GM12878 (cell line): ENCODE results near the gene IL37. TPM values are rescaled to one million over a fixed set of nuclear protein-coding genes. Genes with fewer than 3 reads are reported as not detected.

Experiments
- ATAC-seq: fragments of 200-7000 bp; cut with Tn5 transposase; 3 replicates; pipeline ENCODE4 v1.9.1; 2020; ENCODE audit warnings: mild to moderate bottlenecking, moderate library complexity
- BruUV-seq: library from RNA; stranded (reverse); fragments of 400-500 nt; replicated peaks from 2 replicates; lab custom pipeline; 2021; lab: Mats Ljungman, UMichigan
- CTCF ChIA-PET: fragments of 300-600 bp; sonication (Branson Sonifier 250); formaldehyde crosslinking; extraction: SDS; loops from one replicate; lab custom pipeline; 2021; ENCODE audit warnings: inconsistent platforms; lab: Yijun Ruan, JAX
- POLR2A ChIA-PET: fragments of 350-600 bp; formaldehyde crosslinking; extraction: SDS; loops from one replicate; lab custom pipeline; 2021; ENCODE audit warnings: inconsistent platforms; lab: Charles Lee
- RAD21 ChIA-PET: fragments of 300-600 bp; sonication (Branson Sonifier 250); formaldehyde crosslinking; loops from one replicate; lab custom pipeline; 2023; ENCODE audit warnings: antibody characterized with exemption; ENCODE audit not compliant: unreplicated experiment; lab: Charles Lee
- SMC1A ChIA-PET: fragments of 300-600 bp; sonication (Branson Sonifier 250); formaldehyde crosslinking; loops from one replicate; lab custom pipeline; 2023; ENCODE audit not compliant: unreplicated experiment, uncharacterized antibody; lab: Charles Lee
- DNase-seq: peaks from one replicate; pipeline ENCODE4 v3.0.0-alpha.2; 2011; ENCODE audit warnings: low read depth, low spot score
- FAIRE-seq: peaks from 3 replicates; lab custom pipeline; 2011; peaks lifted over from hg19 to GRCh38; lab: Jason Lieb, UNC
- H2AFZ ChIP-seq: 2 replicates; pipeline ENCODE4 v1.6.0; 2011; ENCODE audit warnings: low read depth, low read length, control low read depth; ENCODE audit not compliant: control insufficient read depth
- H3K27ac ChIP-seq: 2 replicates; pipeline ENCODE4 v1.5.1; 2011; ENCODE audit warnings: control low read depth; ENCODE audit not compliant: control insufficient read depth, insufficient read depth
- H3K27me3 ChIP-seq, 2 experiments: replicated peaks in 1 of 2; 2 replicates each; pipeline versions ENCODE4 v1.6.0 to v1.6.1; 2011; ENCODE audit warnings: low read length in 1 of 2; ENCODE audit not compliant: control insufficient read depth in 2 of 2, insufficient read depth in 2 of 2
- H3K36me3 ChIP-seq, 2 experiments: 2 replicates each; pipeline ENCODE4 v1.5.1; 2011; ENCODE audit warnings: low read length in 1 of 2; ENCODE audit not compliant: control insufficient read depth in 2 of 2, insufficient read depth in 2 of 2
- H3K4me1 ChIP-seq: 2 replicates; pipeline ENCODE4 v1.6.1; 2011; ENCODE audit warnings: mild to moderate bottlenecking, low read length, moderate library complexity, mixed read lengths; ENCODE audit not compliant: control insufficient read depth, insufficient read depth
- H3K4me2 ChIP-seq: 2 replicates; pipeline ENCODE4 v1.6.0; 2011; ENCODE audit warnings: control low read depth; ENCODE audit not compliant: control insufficient read depth, insufficient read depth
- H3K4me3 ChIP-seq: fragments of 200-600 bp; sonication (generic); 2 replicates; pipeline ENCODE4 v1.5.1; 2016
- H3K79me2 ChIP-seq: 2 replicates; pipeline ENCODE4 v1.6.0; 2011; ENCODE audit warnings: low read length; ENCODE audit not compliant: control insufficient read depth, insufficient read depth
- H3K9ac ChIP-seq: 2 replicates; pipeline ENCODE4 v1.8.0; 2011; ENCODE audit warnings: low read length, control low read depth, mixed read lengths; ENCODE audit not compliant: control insufficient read depth, insufficient read depth
- H3K9me3 ChIP-seq: replicated peaks from 3 replicates; pipeline ENCODE4 v1.5.1; 2011; ENCODE audit warnings: mild to moderate bottlenecking, low read length; ENCODE audit not compliant: control insufficient read depth, insufficient read depth
- H4K20me1 ChIP-seq: 2 replicates; pipeline ENCODE4 v1.6.0; 2011; ENCODE audit not compliant: control insufficient read depth, insufficient read depth
- FOS ChIP-seq: IDR thresholded peaks from 3 replicates; pipeline ENCODE4 v1.6.1; 2011; ENCODE audit warnings: borderline replicate concordance; ENCODE audit not compliant: insufficient read length; ENCODE audit errors: extremely low read depth
- JUND ChIP-seq: IDR thresholded peaks from 2 replicates; pipeline ENCODE4 v1.6.1; 2012; ENCODE audit warnings: low read depth, mild to moderate bottlenecking, low read length, improper control_type of control experiment, moderate library complexity
- MYB ChIP-seq: fragments of 150-350 bp; IDR thresholded peaks from 2 replicates; pipeline ENCODE4 v1.6.1; 2014; ENCODE audit warnings: mild to moderate bottlenecking, low read depth, low read length, borderline replicate concordance
- POLR2AphosphoS5 ChIP-seq: IDR thresholded peaks from 2 replicates; pipeline ENCODE4 v1.6.1; 2011; ENCODE audit warnings: mild to moderate bottlenecking, low read length, inconsistent platforms
- SUZ12 ChIP-seq: fragments of 200-600 bp; sonication (generic); IDR thresholded peaks from one replicate; pipeline ENCODE4 v1.6.1; 2018; ENCODE audit warnings: antibody characterized with exemption, mild to moderate bottlenecking; ENCODE audit not compliant: unreplicated experiment
- ZZZ3 ChIP-seq: IDR thresholded peaks from 2 replicates; pipeline ENCODE4 v1.6.1; 2011; ENCODE audit warnings: low read depth; ENCODE audit not compliant: control insufficient read depth, insufficient read length
- whole genome bisulfite sequencing: methylation state at CpG from one replicate; pipeline ENCODE4 v1.1.6; 2016; ENCODE audit warnings: low lambda C conversion rate; ENCODE audit not compliant: insufficient replicate concordance, insufficient coverage; ENCODE audit errors: missing lambda C conversion rate; 5-methylcytosine and 5-hydroxymethylcytosine counted together
- in situ Hi-C: fragments of 300-500 bp; cut with MboI; formaldehyde crosslinking; loops from 9 replicates; pipeline ENCODE4 v1.14.3; 2018; ENCODE audit warnings: mixed read lengths
- intact Hi-C: fragments of 100-400 bp; cut with micrococcal nuclease; formaldehyde crosslinking; loops from one replicate; pipeline ENCODE4 v1.14.2; 2022; ENCODE audit not compliant: unreplicated experiment
- polyA plus RNA-seq, 11 experiments: library from polyadenylated mRNA; depleted of rRNA in 4 of 11; unstranded in 6 of 11; stranded (reverse) in 5 of 11; fragments of >200 nt; fragmentation: Nextera tagmentation in 4 of 11; fragmentation: Illumina TruSeq in 1 of 11; extraction: Ambion mirVana in 4 of 11; extraction: Trizol in 1 of 11; gene quantifications; 1 replicate in 1 of 11; 2 replicates in 10 of 11; pipeline versions ENCODE4 v1.2.1 to v1.2.3, GENCODE V29; 2011 to 2016; ENCODE audit warnings: inconsistent platforms in 2 of 11, missing spikeins in 2 of 11, low read depth in 1 of 11
- total RNA-seq, 4 experiments: library from RNA; depleted of rRNA in 3 of 4; stranded (reverse); fragments of >200 nt in 3 of 4; fragmentation: Illumina TruSeq in 1 of 4; extraction: Trizol in 1 of 4; gene quantifications; 2 replicates each; pipeline versions ENCODE4 v1.2.1 to v1.2.3, GENCODE V29; 2013 to 2021

IL37 gene
- total and polyA plus RNA-seq, 10 of the 15 experiments (the other 5 are each of a cell fraction or from before 2014, with no cell fraction given): 0.41 to 0.54 TPM; not detected in 8

GRCh38 chr2:112920923-112921532, 10.1 kb downstream of the IL37 start:
- no peaks in the 10 kb centered on the region for H4K20me1 ChIP-seq
- H3K9me3 ChIP-seq: no peaks in the 10 kb centered on the region; the same call in 2 of the 3 replicates
- RAD21 ChIA-PET: interaction anchor here (1.9 kb wide), 1 partner anchor 21 kb away, joined by 5 read pairs; no protein-coding TSS in a partner anchor
- H3K4me1 ChIP-seq: peaks cover 5% of the 10 kb centered on the region
- H3K27ac ChIP-seq: no peak overlapping the region
- no peak overlapping the region for H3K4me2 ChIP-seq
- DNase-seq: no peak
- in situ Hi-C loops (no loop called here), intact Hi-C loops (no loop called here)
- SMC1A ChIA-PET: interaction anchor here (0.8 to 1.8 kb wide), 2 partner anchors 99 to 108 kb away, joined by 3 read pairs; no protein-coding TSS in a partner anchor
- H3K9ac ChIP-seq: no peak overlapping the region
- no peak for ATAC-seq
- BruUV-seq: no TSS peak
- H3K79me2 ChIP-seq: no peaks in the 10 kb centered on the region
- CTCF ChIA-PET: interaction anchor here (0.9 to 2.4 kb wide), 4 partner anchors 21 to 194 kb away, joined by 5 to 12 read pairs (median 6); no protein-coding TSS in a partner anchor
- FAIRE-seq: no peak
- H3K27me3 ChIP-seq: peaks cover 2 to 3% of the 10 kb centered on the region in 2 experiments; a peak in 2 of 4 replicates
- TF ChIP-seq MYB: no peak
- TF ChIP-seq JUND: no peak
- no peaks in the 10 kb centered on the region for H3K36me3 ChIP-seq
- H3K4me3 ChIP-seq: no peak overlapping the region
- no peak overlapping the region for H2AFZ ChIP-seq
- POLR2A ChIA-PET: no interaction called here
- 29% methylated on average over 4 of the region's 4 CpGs for WGBS

- in situ Hi-C loops: no loop called here
- no peak overlapping the region for H3K4me2 ChIP-seq
- no peaks in the 10 kb centered on the region for H4K20me1 ChIP-seq
- no peak overlapping the region for H2AFZ ChIP-seq
- no peak for FAIRE-seq
- no peak for ATAC-seq
- H3K27ac ChIP-seq: no peak overlapping the region
- SMC1A ChIA-PET: interaction anchor here (1.1 to 2.3 kb wide), 4 partner anchors 19 to 174 kb away, joined by 3 to 11 read pairs (median 4); no protein-coding TSS in a partner anchor
- intact Hi-C loops: no loop called here
- H3K9ac ChIP-seq: no peak overlapping the region
- H3K27me3 ChIP-seq: peaks cover 2 to 3% of the 10 kb centered on the region in 2 experiments; a peak in 2 of 4 replicates
- CTCF ChIA-PET: interaction anchor here (1.0 to 4.3 kb wide), 4 partner anchors 20 to 180 kb away, joined by 4 to 12 read pairs (median 10); no protein-coding TSS in a partner anchor
- 94% methylated on average over 1 of the region's 1 CpG for WGBS
- POLR2A ChIA-PET: no interaction called here
- H3K4me3 ChIP-seq: no peak overlapping the region
- RAD21 ChIA-PET: interaction anchor here (1.9 kb wide), 1 partner anchor 20 kb away, joined by 5 read pairs; no protein-coding TSS in a partner anchor
- no peaks in the 10 kb centered on the region for H3K79me2 ChIP-seq
- no peaks in the 10 kb centered on the region; the same call in 2 of the 3 replicates for H3K9me3 ChIP-seq
- H3K4me1 ChIP-seq: no peaks in the 10 kb centered on the region
- no TSS peak for BruUV-seq
- TF ChIP-seq SUZ12: no peak
- TF ChIP-seq FOS: no peak
- no peak for TF ChIP-seq POLR2AphosphoS5
- TF ChIP-seq ZZZ3: no peak
- TF ChIP-seq, all 136 proteins: peak for 0
- DNase-seq: no peak
- H3K36me3 ChIP-seq: no peaks in the 10 kb centered on the region
Observed at GRCh38 chr2:112921982-112922381, 11.0 kb downstream of the IL37 start.
